Spleen (tissue), 7 donors: ENCODE measurements around the gene RXRB.

Experiments used
- POLR2A ChIP-seq, 3 donors: fragments of 450-650 bp; IDR thresholded peaks; one replicate each; pipeline ENCODE4 v1.5.1; 2017; ENCODE audit warnings: antibody characterized with exemption in 3 of 3, mild to moderate bottlenecking in 1 of 3
- POLR2AphosphoS5 ChIP-seq, 3 donors: sonication (generic); formaldehyde crosslinking; IDR thresholded peaks; one replicate each; pipeline ENCODE4 v1.5.1; 2017; ENCODE audit warnings: antibody characterized with exemption in 3 of 3
- TF ChIP-seq, protein P1 (sequence below), 11 experiments: fragments of 200-600 bp in 7 of 11; fragments of 450-650 bp in 4 of 11; sonication (generic) in 4 of 11; IDR thresholded peaks in 8 of 11; conservative IDR thresholded peaks in 3 of 11; 1 replicate in 7 of 11; 2 replicates in 4 of 11; pipeline versions ENCODE4 v1.4.0 to v1.8.0; 2016 to 2021; ENCODE audit warnings: antibody characterized with exemption in 11 of 11, inconsistent platforms in 4 of 11, mild to moderate bottlenecking in 1 of 11
- donor health status: DM: no; HTN: no; CAD: no; lungs with moderate emphysema.
- donor health status: DM: no; HTN: no; CAD: no.
- donor health status: DM: no; HTN: no; CAD: no.

- TF ChIP-seq, protein P1, sequence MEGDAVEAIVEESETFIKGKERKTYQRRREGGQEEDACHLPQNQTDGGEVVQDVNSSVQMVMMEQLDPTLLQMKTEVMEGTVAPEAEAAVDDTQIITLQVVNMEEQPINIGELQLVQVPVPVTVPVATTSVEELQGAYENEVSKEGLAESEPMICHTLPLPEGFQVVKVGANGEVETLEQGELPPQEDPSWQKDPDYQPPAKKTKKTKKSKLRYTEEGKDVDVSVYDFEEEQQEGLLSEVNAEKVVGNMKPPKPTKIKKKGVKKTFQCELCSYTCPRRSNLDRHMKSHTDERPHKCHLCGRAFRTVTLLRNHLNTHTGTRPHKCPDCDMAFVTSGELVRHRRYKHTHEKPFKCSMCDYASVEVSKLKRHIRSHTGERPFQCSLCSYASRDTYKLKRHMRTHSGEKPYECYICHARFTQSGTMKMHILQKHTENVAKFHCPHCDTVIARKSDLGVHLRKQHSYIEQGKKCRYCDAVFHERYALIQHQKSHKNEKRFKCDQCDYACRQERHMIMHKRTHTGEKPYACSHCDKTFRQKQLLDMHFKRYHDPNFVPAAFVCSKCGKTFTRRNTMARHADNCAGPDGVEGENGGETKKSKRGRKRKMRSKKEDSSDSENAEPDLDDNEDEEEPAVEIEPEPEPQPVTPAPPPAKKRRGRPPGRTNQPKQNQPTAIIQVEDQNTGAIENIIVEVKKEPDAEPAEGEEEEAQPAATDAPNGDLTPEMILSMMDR (IDR thresholded peaks at IDR 0.05 in 8 of 11, conservative IDR thresholded peaks at IDR 0.05 in 3 of 11) = no peak
- TF ChIP-seq POLR2A (IDR thresholded peaks at IDR 0.05) (no peak), POLR2AphosphoS5 (IDR thresholded peaks at IDR 0.05) (no peak)
These were observed 24.9 kb downstream of the RXRB start for GRCh38 chr6:33175436-33176069.
